Endothelial cell of umbilical vein (primary cell): ENCODE measurements around the gene PRCD.

ENCODE experiments used
- CTCF ChIP-seq, 2 donors: IDR thresholded peaks; 1 replicate in 1 of 2; 2 replicates in 1 of 2; pipeline ENCODE4 v1.5.1; 2011; ENCODE audit warnings: low read length in 2 of 2, mild to moderate bottlenecking in 2 of 2, moderate library complexity in 2 of 2, control low read depth in 1 of 2, inconsistent platforms in 1 of 2, low read depth in 1 of 2; ENCODE audit not compliant: insufficient read depth in 1 of 2; ENCODE audit errors: extremely low read depth in 1 of 2
- EZH2 ChIP-seq: IDR thresholded peaks from 2 replicates; pipeline ENCODE4 v1.6.1; 2012; ENCODE audit warnings: borderline replicate concordance, low read depth, mild to moderate bottlenecking, moderate library complexity, low read length, inconsistent platforms; ENCODE audit not compliant: severe bottlenecking
- POLR2A ChIP-seq: IDR thresholded peaks from 2 replicates; pipeline ENCODE4 v1.6.1; 2012; ENCODE audit warnings: low read depth, mild to moderate bottlenecking, control low read depth, low read length

GRCh38 chr17:76550712-76551615 is 11.1 kb downstream of the PRCD start:
- TF ChIP-seq POLR2A: no peak
- no peak for TF ChIP-seq CTCF (IDR thresholded peaks at IDR 0.05; ENCODE audit: extremely low read depth in 1 of 2, insufficient read depth in 1 of 2, low read depth in 1 of 2, low read length in 2 of 2)
- TF ChIP-seq EZH2: no peak
